HK-2 (cell line): ENCODE results near the gene RBCK1.
A peak's percentile ranks its signal among the peaks of the same experiment; 100 is the strongest.
"Not testable (repeated sequence)": the region's sequence is repeated elsewhere in the genome, so short reads cannot be mapped to it uniquely, and the experiment has no call there.

ENCODE experiments used
- DNase-seq: peaks from one replicate; pipeline ENCODE4 v3.0.0-alpha.2; 2018; ENCODE audit not compliant: unreplicated experiment

Gene RBCK1

DNA sequence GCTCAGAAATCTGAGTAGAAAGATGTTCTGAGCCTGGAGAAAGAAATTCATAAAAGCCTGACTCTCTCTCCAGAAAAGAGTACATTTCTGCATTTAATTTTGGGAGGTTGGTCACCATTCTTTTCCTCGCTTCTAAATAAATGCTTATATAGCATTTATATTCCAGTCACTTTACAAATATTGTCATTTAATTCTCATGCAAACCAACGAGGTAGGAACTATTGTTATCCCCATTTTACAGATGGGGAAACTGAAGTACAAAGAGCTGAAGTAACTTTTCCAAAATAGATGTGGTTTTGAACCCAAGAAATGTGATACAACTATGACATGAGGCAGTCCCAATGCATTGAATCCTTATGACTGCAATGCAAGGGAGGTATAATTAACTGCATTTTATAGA lies 32.0 kb upstream of the RBCK1 start:
- no peak for DNase-seq

GRCh38 chr20:376750-377149 lies 31.3 kb upstream of the RBCK1 start:
- no peak for DNase-seq

DNA sequence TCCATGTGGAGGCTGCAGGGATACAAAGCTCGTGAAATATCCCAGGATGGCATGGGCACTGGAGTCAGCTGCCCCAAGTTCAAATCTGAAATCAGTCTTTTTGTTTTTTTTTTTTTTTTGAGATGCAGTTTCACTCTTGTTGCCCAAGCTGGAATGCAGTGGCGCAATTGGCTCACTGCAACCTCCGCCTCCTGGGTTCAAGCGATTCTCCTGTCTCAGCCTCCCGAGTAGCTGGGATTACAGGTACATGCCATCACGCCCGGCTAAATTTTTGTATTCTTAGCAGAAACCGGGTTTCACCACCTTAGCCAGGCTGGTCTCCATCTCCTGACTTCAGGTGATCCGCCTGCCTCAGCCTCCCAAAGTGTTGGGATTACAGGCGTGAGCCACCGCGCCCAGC lies 30.5 kb upstream of the RBCK1 start:
- DNase-seq, result not testable (repeated sequence)

DNA sequence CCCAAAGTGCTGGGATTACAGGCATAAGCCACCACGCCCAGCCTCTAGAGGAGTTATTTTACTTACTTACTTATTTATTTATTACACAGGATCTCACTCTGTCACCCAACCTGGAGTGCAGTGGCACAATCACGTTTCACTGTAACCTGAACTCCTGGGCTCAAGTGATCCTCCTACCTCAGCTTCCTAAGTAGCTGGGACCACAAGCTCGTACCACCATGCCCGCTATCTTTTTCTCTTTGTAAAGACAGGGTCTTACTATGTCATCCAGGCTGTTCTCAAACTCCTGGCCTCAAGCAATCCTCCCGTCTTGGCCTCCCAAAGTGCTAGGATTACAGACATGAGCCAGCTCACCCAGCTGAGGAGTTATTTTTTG lies 29.1 kb upstream of the RBCK1 start:
- DNase-seq, result no peak

DNA sequence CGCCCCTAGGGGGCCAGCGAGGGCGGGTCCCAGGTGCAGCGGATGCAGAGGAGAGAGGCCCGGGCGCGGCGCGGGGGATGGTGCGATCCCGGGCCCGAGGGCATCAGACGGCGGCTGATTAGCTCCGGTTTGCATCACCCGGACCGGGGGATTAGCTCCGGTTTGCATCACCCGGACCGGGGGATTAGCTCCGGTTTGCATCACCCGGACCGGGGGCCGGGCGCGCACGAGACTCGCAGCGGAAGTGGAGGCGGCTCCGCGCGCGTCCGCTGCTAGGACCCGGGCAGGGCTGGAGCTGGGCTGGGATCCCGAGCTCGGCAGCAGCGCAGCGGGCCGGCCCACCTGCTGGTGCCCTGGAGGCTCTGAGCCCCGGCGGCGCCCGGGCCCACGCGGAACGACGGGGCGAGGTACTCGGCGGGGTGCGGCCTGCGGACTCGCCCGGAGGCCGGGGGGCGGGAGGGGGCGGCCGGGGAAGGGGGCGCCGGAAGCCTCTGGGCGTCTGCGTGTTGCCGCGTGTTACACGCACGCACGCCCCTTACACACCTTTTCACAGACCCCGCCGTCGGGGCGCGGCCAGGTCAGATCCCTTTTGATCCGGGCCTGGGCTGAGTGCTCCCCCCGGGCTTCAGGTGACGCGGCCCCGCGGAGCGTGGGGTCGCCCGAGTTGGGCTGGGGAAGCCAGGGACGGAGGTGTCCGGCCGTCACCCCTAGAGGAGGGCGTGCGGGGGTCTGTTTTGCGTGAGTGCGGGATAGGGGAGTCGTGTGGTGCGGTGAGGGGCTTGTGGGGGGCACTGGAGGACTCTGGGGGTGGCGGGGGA lies 27.1 kb upstream of the RBCK1 start:
- DNase-seq, result peak; percentile 88

GRCh38 chr20:381581-382290 lies 26.4 kb upstream of the RBCK1 start:
- peak; percentile 95 for DNase-seq

DNA sequence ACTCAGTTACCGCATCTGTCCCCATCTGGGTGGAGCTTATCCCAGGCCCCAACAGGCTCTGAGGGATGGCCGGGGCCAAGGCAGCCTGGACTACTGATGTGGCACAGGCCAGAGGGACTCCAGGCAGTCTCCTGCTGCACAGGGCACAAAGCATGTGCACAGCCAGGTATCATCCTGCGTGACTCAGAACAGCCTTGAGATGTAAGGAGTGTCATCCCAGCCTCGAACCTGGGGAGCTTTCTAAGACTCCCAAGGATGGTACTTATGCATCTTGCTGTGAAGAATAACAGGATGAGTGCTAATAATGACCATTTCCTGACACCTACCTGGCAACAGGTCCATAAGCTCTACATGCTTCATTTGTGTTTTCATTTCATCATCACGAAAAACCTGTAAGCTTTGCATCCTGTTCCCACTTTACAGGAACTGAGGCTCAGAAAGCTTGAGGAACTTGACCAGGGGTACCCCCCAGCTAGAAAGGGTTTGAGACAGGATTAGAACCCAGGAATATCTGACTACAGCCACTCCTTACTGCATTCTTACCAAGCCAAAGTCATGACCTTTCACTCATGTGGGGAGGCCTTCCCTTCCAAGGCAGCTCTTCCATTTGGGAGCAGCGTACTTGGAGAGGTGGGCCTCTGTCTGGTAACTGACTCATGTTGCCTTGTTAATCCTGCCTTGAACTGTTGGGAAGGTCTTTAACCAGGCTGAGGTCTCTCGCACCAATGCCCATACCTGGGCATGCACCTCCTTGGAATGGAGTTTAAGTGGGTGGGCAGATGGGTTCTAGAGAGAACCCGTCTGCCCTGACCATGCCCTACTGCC lies 25.6 kb upstream of the RBCK1 start:
- no peak for DNase-seq

- DNase-seq, result no peak
Measured at GRCh38 chr20:383889-384288, 24.2 kb upstream of the RBCK1 start.

- DNase-seq, result no peak
Measured at GRCh38 chr20:384723-385122, 23.4 kb upstream of the RBCK1 start.

- DNase-seq, result no peak
Measured at GRCh38 chr20:385448-385847, 22.7 kb upstream of the RBCK1 start.

DNA sequence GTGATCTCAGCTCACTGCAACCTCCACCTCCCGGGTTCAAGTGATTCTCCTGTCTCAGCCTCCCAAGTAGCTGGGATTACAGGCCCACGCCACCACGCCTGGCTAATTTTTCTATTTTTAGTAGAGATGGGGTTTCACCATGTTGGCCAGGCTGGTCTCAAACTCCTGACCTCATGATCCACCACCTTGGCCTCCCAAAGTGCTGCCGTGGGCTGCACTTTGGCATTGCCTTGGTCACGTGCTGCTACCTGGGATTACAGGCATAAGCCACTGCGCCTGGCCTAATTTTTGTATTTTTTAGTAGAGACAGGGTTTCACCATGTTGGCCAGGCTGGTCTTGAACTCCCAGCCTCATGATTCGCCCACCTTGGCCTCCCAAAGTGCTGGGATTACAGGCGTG lies 21.5 kb upstream of the RBCK1 start:
- not testable (repeated sequence) for DNase-seq

GRCh38 chr20:387520-387919 lies 20.6 kb upstream of the RBCK1 start:
- no peak for DNase-seq

- no peak for DNase-seq
Measured at GRCh38 chr20:388034-388994, 19.8 kb upstream of the RBCK1 start.

GRCh38 chr20:389220-389619 lies 18.9 kb upstream of the RBCK1 start:
- no peak for DNase-seq

DNA sequence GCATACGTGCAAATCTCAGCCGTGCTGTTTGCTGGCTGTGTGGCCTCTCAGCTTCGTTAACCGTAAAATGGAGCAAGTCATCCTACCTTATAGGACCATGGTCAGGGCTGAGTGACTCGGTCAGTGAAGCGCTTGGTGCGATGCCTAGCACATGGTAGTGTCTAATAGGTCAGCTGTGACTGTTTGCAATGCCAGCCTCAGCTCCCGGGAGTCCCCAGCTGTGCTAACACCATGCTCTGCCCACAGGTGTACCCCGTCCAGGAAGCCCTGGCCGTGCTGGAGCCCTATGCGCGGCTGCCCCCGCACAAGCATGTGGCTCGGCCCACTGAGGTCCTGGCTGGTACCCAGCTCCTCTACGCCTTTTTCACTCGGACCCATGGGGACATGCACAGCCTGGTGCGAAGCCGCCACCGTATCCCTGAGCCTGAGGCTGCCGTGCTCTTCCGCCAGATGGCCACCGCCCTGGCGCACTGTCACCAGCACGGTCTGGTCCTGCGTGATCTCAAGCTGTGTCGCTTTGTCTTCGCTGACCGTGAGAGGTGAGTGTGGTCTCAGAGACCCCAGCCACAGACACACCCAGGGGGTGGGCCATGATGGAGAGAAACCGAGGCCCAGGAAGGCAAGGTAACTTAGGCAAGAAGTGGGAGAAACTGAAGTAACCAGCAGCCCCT lies 16.9 kb upstream of the RBCK1 start:
- DNase-seq, result peak; percentile 90

DNA sequence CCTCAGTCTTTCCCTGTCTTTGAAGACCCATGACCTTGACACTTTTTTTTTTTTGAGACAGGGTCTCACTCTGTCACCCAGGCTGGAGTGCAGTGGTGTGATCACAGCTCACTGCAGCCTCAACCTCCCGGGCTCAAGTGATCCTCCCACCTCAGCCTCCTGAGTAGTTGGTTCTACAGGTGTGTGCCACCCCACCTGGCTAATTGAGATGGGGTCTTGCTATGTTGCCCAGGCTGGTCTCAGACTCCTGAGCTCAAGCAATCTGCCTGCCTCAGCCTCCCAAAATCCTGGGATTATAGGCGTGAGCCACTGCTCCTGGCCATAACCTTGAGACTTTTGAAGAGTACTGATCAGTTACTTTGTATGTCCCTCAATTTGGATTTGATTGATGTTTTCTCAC lies 14.8 kb upstream of the RBCK1 start:
- DNase-seq, result not testable (repeated sequence)

- DNase-seq, result no peak
Measured at GRCh38 chr20:396252-396618, 11.9 kb upstream of the RBCK1 start.

- no peak for DNase-seq
Measured at GRCh38 chr20:396619-397431, 11.3 kb upstream of the RBCK1 start.

DNA sequence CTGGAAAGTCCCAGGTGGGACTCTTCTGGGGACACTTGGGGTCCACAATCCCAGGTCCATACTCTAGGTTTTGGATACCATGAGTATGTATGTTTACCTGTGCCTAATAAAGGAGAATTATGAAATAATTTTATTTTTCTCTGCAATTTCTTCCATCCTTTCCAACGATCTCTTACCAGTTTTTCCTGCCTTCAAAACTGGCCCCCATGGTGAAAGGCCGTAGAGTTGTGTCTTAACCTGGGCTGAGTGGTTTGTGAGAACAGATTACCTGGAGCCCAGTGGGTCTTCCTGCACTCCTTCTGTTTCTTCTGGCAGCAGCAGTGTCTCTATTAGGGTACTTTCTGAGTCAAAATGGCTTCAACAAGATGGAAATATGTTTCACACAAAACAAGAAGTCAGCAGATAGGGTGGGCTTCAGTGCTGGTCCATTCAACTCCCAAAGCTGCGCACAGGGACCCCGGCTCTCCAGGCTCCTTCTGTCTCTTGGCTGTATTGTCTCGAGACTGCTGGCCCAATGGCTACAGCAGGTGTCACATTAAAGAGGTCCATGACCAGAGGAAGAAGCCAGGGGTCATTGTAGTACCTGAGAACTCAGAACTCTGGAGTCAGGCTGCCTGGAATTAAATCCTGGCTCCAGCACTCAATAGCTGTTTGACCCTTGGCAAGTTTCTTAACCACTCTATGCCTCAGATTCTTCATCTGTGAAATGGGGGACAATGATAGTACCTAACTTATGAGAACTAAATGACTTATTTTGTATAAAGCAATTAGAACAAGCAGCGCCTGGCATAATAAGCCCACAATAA lies 10.5 kb upstream of the RBCK1 start:
- DNase-seq, result no peak
